ENCODE measurements around the gene HMGB2. TPM values are rescaled to one million over a fixed set of nuclear protein-coding genes. Genes with fewer than 3 reads are reported as not detected.

Gene HMGB2
- total RNA-seq, result 97.5 and 197 TPM in 2 replicates

DNA sequence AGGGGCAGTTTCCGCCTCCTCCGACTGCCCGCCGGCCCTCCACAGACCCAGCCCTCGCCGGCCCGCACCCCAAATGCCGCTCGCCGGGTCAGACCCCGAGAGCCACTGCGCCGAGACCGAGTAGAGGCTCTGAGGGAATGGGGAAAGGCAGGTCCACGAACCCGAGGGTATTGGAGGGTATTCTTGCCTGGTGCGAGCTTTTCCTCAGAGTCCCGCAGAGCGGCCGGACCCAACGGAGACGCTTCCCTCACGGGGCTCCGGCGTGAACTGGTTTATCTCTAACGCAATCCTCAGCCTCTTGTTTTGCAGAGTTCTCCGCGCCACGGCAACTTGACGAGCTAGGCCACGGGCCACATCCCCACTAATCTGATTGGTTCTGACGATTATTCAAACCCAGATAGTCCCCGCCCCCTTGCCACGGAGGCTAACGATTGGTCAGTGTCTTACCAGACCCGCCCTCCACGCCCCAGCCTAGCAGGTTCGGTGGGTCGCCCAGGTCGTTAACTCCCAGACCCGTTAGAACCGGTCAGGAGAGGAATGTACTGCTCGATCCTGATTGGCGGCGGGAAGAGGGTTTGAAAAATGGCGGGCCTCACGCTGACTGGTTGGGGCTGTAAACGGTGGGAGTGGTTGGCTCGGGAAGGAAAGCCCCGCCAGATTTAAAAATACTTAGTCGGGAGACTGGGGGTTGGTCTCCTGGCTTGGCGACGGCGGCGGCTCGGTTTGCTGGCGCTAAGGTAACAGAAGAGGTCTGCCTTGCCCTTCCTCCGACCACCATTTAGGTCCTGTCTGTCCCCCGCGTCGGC is at the start of gene HMGB2:
TSS of gene HMGB2 (minus strand) at position 274 of the 806 bp plus-strand sequence. CDS start 709 bp downstream, outside the sequence.

DNA sequence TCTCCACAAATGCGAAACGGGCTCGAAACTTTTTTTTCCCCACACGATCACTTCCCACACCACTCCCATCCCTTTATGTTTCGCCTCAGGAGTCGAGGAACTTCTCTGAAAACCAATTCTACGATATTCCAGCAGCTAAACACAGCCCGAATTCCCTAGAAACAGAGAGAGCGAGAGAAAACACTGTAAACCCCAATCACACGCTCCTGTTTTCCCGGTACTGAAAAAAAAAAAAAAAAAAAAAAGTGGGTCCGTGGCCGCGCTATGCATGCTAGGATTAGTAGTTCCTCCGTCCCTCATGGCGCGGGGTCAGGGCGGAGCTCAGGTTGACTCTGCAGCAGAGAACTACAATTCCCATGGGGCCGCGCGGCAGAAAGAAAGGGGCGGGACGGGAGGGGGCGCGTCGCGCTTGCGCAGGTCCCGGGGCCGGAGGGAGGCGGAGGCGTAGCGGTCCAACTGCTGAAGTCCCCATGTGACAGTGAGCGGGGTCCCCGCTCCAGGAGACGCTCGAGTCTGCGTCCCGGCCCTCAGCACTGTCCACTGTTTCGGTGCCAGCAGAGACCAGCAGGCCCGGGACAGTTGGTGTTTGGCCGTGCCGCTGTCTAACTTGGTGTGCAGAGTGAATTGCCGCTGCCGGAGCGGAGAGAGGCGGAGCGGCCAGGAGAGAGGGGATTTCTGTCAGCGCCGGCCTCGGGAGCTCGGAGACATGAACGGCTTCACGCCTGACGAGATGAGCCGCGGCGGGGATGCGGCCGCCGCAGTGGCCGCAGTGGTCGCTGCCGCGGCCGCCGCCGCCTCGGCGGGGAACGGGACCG is 36.5 kb upstream of the HMGB2 start, which contains the start of gene SAP30:
TSS of gene SAP30 (plus strand) at position 478 of the 815 bp plus-strand sequence. CDS start at position 707, 229 bp downstream.

Other genes starting within 250 kb of the HMGB2 start
- gene GALNT7, start 165.5 kb downstream of the HMGB2 start, total RNA-seq, result 22.2 and 40.0 TPM in 2 replicates
- 17.4 and 19.4 TPM in 2 replicates for gene SAP30, start 36.6 kb upstream of the HMGB2 start, total RNA-seq
- under 0.01 TPM in 2 replicates for gene SCRG1, start 64.8 kb upstream of the HMGB2 start, total RNA-seq
- not detected in 2 replicates for gene HAND2, start 195.9 kb upstream of the HMGB2 start, total RNA-seq